ENCODE results near the gene CDK1.
"Not testable (repeated sequence)": the region's sequence is repeated elsewhere in the genome, so short reads cannot be mapped to it uniquely, and the experiment has no call there.

The CDK1 gene

DNA sequence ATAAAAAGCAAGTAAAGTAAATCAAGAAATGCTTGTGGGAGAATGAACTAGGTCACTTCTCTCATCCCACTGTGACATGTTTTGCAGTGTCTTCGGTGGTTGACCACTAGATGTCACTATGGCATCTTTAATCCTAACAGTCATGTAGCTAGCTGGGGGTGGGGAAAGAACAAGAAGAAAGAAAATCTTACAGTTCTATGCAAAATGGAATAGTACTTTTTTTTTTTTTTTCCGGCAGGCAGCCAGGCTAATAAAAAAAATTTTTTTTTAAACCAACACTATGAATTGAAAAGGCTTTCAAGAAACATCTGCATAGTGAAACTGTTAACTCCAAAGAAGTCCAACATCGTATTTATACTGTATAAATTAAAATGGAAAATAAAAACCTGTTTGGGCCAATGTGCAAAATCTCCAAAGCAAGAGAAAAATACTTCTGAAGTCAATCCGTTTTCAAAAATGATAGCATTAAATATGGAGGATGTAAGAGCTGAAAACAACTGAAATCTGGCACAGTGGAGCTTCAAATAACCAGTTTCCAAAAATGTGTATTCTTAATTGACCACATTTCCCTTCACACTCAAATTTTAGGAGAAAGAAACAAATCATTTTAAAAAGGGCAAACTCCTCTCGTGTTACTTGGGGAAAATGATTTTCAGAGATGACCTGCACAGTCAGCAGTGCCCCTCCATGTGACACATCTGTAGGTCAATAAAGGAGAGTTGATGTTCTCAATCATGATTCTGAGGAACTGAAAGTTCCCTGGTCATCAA is 38.5 kb downstream of the CDK1 start:
- no peak for DNase-seq (ENCODE audit: low read depth)

DNA sequence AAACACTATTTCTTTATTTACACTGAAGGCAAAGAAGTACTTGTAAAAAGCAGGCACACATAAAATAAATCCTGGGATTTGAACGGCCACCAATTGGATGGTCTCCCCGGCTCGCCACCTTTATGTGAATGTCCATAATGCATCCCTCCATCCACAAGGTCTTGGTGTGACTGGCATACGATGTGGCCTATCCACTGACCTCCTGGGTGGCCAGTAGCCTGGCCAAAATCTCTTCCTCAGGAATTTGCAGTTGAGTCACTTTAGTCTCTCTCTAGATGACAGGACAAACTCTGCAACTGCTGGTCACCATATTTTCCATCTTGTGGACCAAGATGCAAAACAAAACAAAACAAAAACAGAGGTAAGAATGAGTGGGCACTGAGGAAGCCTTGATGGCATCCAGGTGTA is 39.1 kb downstream of the CDK1 start:
- DNase-seq (ENCODE audit: low read depth), result no peak

DNA sequence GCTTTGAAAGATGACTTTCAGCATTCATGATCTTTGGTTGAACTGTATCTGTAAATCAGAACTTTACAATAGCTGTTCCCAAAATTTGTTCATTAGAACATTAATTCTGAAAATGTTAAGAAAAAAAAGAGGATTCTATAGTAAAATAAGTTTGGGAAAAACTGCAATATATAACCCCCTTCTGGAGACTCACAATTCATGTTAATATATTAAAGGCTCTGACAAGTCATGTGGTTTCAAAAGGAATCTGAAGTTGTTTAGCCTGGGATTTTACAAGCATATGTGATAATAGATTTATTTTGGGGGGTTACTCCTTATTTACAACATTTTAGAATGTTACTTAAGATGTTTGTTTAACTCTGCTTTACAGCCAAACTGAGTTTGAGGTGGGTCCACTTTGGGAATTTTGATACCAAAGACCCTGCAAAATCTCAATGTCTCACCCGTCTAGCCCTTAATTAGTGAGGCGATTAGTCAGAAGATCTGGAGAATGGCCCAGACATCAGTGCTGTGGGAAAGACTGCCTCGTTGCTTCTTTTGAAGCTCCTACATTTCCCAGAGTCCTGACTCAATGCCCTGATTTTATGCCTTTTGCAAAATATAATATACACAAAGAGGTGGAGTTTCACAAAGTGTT is 40.0 kb downstream of the CDK1 start:
- no peak for DNase-seq (ENCODE audit: low read depth)

DNA sequence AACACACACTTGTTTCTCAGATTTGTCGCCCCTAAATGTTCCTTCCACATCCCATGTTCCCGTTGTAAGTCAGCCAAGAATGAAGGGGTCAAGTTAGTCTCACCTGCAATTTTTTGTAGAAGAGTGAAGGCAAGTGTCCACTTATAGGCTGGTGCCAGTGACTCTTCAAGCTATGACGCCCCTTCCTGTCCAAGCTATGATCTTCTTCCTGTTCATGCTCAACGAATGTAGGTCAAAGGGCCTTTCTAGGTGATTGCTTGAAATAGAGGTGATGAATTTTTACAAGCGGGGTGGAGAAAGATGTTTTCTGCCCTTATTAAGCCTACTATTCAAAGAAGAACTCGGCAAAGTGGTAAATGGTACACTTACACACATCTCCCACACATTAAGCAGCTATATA is 41.0 kb downstream of the CDK1 start:
- DNase-seq (ENCODE audit: low read depth), result no peak

DNA sequence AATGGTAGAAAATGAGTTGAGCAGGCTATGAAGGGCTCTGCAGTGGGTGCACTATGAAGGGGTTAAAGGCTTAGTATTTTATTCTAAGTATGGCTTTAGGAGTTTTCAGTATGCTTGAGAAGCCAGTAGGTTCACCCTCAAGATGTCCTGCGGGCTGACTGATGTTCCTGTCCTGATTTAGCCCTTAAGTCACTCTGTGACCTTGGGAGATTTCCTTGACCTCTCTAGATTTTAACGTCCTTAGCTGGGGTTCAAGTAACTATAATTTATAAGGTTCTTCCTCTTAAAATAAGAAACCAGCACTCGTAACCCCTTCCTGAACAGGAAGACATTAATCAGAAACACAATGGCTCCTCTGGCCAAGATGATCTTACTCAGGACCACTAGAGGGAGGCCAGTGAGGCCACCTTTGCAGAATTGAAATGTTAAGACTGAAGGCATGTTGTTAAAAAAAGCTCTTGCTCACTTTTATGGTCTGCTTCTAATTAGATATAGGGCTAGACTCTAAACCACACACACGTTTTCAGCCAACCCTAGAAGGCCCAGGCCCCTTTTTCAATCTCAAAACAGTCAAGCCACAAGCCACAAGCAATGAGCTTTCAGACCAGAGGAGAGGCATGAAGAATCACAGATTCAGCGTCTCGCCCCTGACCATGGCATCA is 41.9 kb downstream of the CDK1 start:
- DNase-seq (ENCODE audit: low read depth), result no peak

DNA sequence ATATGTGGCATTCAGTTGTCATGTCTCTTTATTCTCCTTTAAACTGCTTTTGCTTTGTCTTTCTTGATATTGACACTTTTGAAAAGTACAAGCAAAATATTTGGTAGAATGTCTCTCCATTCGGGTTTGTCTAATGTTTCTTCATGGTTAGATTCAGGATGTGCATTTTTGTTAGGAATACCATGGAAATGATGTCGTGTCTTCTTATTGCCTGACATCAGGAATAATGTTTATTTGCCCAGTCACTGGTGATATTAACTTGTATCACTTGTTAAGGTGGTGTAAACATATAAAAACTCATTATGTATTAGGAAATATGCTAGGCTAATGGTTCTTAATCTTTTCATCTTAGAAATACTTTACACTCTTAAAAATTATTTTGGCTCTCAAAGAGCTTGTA is 43.4 kb downstream of the CDK1 start:
- DNase-seq (ENCODE audit: low read depth), result no peak

DNA sequence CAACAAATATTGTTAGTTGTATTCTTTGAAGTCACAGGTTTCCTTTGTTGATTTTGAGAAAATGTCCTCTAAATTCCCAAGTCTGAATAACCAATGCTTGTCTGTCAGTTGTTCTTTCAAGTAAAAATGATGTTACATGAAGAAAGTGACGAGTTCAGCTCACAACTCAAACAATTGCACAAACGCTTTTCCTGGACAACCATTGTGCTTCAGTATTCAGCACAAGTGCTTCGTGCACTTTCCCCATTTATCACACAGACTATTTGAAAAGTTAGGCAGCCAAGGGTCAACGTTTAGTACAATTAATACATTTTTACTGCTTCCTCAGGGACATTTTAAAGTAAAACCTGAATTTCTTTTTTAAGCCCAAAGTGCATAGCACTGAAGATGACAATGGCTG is 44.5 kb downstream of the CDK1 start:
- no peak for DNase-seq (ENCODE audit: low read depth)

DNA sequence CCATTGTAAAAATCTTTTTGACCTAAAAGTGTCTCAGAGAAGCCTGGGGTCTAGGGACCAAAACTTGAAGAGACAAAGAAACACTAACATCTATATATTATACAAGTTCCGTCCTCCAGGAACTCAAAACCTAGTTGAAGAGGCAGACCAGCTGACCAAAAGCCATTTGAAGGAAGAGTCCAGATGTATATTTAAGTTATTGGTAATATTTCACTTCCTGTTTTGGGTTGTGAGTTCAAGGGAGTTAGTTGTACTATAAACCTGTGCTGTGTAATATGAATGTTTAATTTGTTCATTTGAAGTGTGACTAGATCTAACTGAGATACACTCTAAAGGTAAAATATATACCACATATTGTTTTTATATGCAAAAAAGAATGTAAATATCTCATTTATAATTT is 45.0 kb downstream of the CDK1 start:
- DNase-seq (ENCODE audit: low read depth), result no peak

DNA sequence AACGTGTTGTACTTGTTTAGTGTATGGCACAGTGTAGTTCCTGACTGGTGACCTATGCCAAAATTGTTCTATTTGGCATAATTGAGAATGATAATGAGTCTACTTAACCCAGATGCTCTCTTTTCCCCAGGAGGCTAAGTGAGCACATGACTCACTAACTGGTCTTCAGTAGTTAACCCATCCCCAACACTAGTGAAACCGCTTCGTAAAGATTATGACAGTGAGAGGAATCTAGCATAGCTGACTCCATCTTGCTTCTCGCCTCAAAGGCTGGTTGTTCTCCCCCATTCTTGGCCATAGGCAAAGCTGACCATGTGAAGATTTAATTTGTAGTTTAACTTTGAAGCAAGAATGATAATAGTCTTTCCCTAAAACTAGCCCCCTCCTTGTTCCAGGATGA is 47.2 kb downstream of the CDK1 start:
- DNase-seq (ENCODE audit: low read depth), result no peak

DNA sequence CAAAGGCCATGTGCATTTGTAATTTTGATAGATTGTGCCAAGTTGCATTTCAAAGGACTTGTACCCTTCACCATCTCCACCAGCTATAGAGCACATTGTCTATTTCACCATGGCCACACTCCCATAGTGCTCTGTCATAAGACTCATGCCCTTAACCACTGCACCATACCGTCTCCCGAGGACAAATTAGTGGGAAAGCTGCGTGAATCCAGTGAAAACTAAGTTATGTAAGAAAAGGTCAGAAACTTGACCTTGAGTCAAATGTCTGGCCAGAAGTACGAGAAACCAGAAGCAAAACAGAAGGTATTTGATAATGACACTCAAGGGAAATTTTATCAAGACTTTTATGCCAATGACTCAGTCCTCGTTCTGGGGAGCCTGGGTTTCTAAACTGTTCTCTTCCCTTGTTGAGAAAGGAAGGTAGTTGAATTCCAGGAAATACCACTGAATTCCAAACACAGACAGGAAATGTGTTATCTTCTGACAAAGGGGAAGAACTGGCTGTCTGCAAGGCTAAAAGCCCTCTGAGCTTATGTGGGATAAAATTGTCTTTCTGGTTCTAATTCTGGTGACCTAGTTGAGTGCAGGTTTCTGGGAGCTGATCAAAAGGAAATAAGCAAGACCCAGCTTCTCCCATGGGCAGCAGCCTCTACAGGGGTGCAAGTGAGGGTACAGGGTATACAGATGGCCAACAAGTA is 49.7 kb downstream of the CDK1 start:
- no peak for DNase-seq (ENCODE audit: low read depth)

DNA sequence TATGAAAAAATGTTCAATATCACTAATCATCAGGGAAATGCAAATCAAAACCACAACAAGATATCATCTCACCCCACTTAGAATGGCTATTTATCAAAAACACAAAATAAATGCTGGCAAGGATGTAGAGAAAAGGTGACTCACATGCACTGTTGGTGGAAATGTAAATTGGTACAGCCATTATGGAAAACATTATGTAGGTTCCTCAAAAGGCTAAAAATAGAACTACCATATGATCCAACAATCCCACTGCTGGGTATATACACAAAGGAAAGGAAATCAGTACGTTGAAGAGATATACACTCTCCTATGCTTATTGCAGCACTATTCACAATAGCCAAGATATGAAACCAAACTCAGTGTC is 50.2 kb downstream of the CDK1 start:
- DNase-seq (ENCODE audit: low read depth), result no peak

DNA sequence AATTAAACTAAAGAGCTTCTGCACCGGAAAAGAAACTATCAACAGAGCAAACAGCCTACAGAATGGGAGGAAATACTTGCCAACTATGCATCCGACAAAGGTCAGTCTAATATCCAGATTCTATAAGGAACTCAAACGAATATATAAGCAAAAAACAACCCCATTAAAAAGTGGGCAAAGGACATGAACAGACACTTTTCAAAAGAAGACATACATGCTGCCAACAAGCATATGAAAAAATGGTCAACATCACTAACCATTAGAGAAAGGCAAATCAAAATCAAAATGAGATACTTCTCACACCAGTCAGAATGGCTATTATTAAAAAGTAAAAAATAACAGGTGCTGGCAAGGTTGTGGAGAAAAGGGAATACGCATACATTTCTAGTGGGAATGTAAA is 53.9 kb downstream of the CDK1 start:
- DNase-seq (ENCODE audit: low read depth), result not testable (repeated sequence)

DNA sequence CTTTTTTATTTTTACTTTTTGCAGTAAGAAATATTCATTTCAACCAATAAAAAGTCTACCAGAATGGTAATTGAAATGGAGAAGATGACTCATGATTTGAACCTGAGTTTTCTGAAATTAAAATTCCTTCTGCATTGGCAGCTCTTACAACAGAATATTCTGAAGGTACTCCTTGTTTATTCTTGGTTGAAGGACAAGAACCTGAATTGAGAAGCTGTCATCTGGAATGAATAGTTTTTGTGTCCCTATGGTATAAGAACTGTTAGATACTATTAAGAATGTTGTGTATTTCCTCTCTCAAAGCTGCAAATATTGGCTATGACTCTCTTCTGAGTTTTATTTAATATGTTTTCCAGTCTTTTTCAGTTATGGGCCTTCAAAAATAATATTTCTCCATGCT is 56.1 kb downstream of the CDK1 start:
- DNase-seq (ENCODE audit: low read depth), result no peak

DNA sequence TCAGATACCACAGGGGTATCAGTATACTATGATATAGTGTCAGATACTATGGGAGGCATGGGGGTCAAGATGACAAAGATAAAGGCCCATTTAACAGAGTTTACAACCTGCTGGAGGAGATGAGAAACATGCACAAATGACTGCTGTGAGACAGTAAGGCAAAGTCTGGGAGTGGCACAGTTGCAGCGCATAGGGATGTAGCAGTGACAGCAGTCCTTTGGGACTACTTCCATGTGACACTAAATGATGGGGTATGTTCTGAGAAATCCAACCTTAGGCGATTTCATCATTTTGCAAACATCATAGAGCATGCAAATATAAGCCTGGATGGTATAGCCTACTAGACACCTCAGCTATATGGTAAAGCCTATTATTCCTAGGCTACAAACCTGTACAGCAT is 56.8 kb downstream of the CDK1 start:
- no peak for DNase-seq (ENCODE audit: low read depth)

DNA sequence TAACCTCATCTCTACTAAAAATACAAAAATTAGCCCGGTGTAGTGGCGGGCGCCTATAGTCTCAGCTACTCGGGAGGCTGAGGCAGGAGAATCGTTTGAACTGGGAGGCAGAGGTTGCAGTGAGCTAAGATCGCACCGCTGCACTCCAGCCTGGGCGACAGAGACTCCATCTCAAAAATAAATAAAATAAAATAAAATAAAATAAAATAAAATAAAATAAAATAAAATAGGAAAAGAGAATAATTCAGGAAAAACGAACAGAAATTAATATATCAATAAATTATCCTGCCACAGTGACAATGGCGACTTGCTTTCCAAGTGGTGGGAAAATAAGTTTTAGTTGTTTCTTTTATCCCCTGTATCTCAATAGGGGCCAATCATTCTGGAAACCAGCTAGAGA is 62.9 kb downstream of the CDK1 start:
- DNase-seq (ENCODE audit: low read depth), result not testable (repeated sequence)

DNA sequence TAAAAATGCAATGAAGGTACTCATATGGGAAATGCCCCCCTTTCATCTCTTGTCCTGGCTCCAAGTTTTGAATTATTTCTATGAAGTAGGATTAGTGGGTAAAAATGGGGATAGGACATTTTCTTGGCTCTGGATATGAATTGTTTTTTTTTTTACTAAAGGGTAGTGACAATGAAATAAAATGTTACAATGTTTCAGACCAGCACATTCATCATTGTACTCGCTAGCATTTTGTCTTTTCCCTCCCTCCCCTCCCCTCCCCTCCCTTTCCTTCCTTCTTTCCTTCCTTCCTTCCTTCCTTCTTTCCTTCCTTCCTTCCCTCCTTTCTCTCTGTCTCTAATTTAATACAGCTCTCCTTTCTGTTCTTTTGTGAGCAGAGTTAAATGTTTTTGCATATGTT is 64.4 kb downstream of the CDK1 start:
- DNase-seq (ENCODE audit: low read depth), result no peak

All from activated gamma-delta T cell treated with anti-CD3 and anti-CD28 coated beads, Interleukin-2, amount 50 U/mL, for 16 hours (primary cell).